CD8-positive, alpha-beta memory T cell (primary cell): Measurements from ENCODE around the gene HS3ST6. TPM values are rescaled to one million over a fixed set of nuclear protein-coding genes. Genes with fewer than 3 reads are reported as not detected.
"Not testable (repeated sequence)": the region's sequence is repeated elsewhere in the genome, so short reads cannot be mapped to it uniquely, and the experiment has no call there.

Experiments used
- CTCF ChIA-PET: fragments of 350-600 bp; sonication (Branson Sonifier 250); formaldehyde crosslinking; loops from one replicate; lab custom pipeline; 2021; ENCODE audit warnings: antibody characterized with exemption; lab: Charles Lee
- POLR2A ChIA-PET: fragments of 350-600 bp; sonication (Branson Sonifier 250); formaldehyde crosslinking; loops from one replicate; lab custom pipeline; 2021; ENCODE audit warnings: antibody characterized with exemption; lab: Charles Lee
- DNase-seq, 5 donors: peaks; one replicate each; pipeline versions ENCODE4 v3.0.0 to v3.0.0-alpha.2; 2020 to 2022; ENCODE audit warnings: mixed read lengths in 1 of 5
- H3K27ac ChIP-seq: one replicate; pipeline ENCODE4 v1.7.0; 2013; ENCODE audit warnings: low read depth, mild to moderate bottlenecking, low read length, moderate library complexity
- H3K27me3 ChIP-seq: 2 replicates; pipeline ENCODE4 v1.7.0; 2013; ENCODE audit warnings: low read length, mild to moderate bottlenecking; ENCODE audit not compliant: insufficient read depth, poor library complexity, severe bottlenecking
- H3K36me3 ChIP-seq: 2 replicates; pipeline ENCODE4 v1.7.0; 2013; ENCODE audit warnings: mild to moderate bottlenecking, low read length, moderate library complexity; ENCODE audit not compliant: insufficient read depth
- H3K4me1 ChIP-seq: 2 replicates; pipeline ENCODE4 v1.7.0; 2013; ENCODE audit warnings: mild to moderate bottlenecking, low read length, moderate library complexity; ENCODE audit not compliant: insufficient read depth
- H3K4me3 ChIP-seq: 2 replicates; pipeline ENCODE4 v1.7.0; 2013; ENCODE audit warnings: mild to moderate bottlenecking, low read length
- H3K9me3 ChIP-seq: 2 replicates; pipeline ENCODE4 v1.7.0; 2013; ENCODE audit warnings: mild to moderate bottlenecking, low read length
- H3K27ac Mint-ChIP-seq, 8 donors: one replicate each; pipeline ENCODE4 v1.8.0; 2020 to 2021; ENCODE audit warnings: mixed read lengths in 8 of 8, mild to moderate bottlenecking in 6 of 8, inconsistent platforms in 3 of 8, moderate library complexity in 3 of 8
- H3K27me3 Mint-ChIP-seq, 2 donors: one replicate each; pipeline ENCODE4 v1.8.0; 2020 to 2021; ENCODE audit warnings: mixed read lengths in 2 of 2, mild to moderate bottlenecking in 1 of 2, moderate library complexity in 1 of 2
- H3K36me3 Mint-ChIP-seq, 3 donors: one replicate each; pipeline ENCODE4 v1.8.0; 2020 to 2021; ENCODE audit warnings: mixed read lengths in 3 of 3, inconsistent platforms in 1 of 3, mild to moderate bottlenecking in 1 of 3
- H3K4me1 Mint-ChIP-seq, 3 donors: one replicate each; pipeline ENCODE4 v1.8.0; 2020 to 2021; ENCODE audit warnings: mixed read lengths in 3 of 3, inconsistent platforms in 1 of 3, mild to moderate bottlenecking in 1 of 3
- H3K4me3 Mint-ChIP-seq, 7 donors: one replicate each; pipeline ENCODE4 v1.8.0; 2020 to 2021; ENCODE audit warnings: mixed read lengths in 7 of 7, mild to moderate bottlenecking in 6 of 7, moderate library complexity in 4 of 7, inconsistent platforms in 2 of 7
- H3K9me3 Mint-ChIP-seq, 5 donors: one replicate each; pipeline ENCODE4 v1.8.0; 2020 to 2022; ENCODE audit warnings: mixed read lengths in 5 of 5, mild to moderate bottlenecking in 3 of 5, moderate library complexity in 2 of 5, inconsistent platforms in 1 of 5
- polyA plus RNA-seq: library from polyadenylated mRNA; unstranded; fragments of 300-500 nt; fragmentation: Illumina TruSeq; gene quantifications from one replicate; pipeline ENCODE4 v1.2.3, GENCODE V29; 2021
- total RNA-seq, 2 experiments: library from RNA; stranded (reverse); gene quantifications; one replicate each; pipeline ENCODE4 v1.2.3, GENCODE V29; 2021

HS3ST6 gene
- total and polyA plus RNA-seq, 3 experiments from 2014 or later: not detected

GRCh38 chr16:1962161-1963153 is 44.2 kb upstream of the HS3ST6 start:
- peaks cover 0 to 50% (median 8%) of the 10 kb centered on the region in 3 donors for H3K36me3 Mint-ChIP-seq
- H3K27ac Mint-ChIP-seq: peak overlapping the region; percentile 88 to 99 (median 96)
- CTCF ChIA-PET: not testable (repeated sequence)

GRCh38 chr16:1961651-1962067 is 43.4 kb upstream of the HS3ST6 start:
- Histone ChIP-seq H3K27ac (no peak overlapping the region), H3K4me3 (no peak overlapping the region), H3K9me3 (no peaks in the 10 kb centered on the region), H3K27me3 (no peaks in the 10 kb centered on the region), H3K36me3 (peaks cover 24% of the 10 kb centered on the region), H3K4me1 (peaks cover 56% of the 10 kb centered on the region)
- H3K27me3 Mint-ChIP-seq: peaks cover 0 to 1% of the 10 kb centered on the region in 2 donors
- H3K27ac Mint-ChIP-seq: peak overlapping the region in 7 of 8 donors; percentile 62 to 98 (median 87)
- CTCF ChIA-PET: interaction anchor here (1.2 kb wide), 1 partner anchor 179 kb away, joined by 4 read pairs; no protein-coding TSS in a partner anchor
- H3K9me3 Mint-ChIP-seq: no peaks in the 10 kb centered on the region
- H3K36me3 Mint-ChIP-seq: peaks cover 0 to 50% (median 8%) of the 10 kb centered on the region in 3 donors
- peaks cover 45 to 57% (median 50%) of the 10 kb centered on the region in 3 donors for H3K4me1 Mint-ChIP-seq
- H3K4me3 Mint-ChIP-seq: peak overlapping the region; percentile 33 to 94 (median 78)
- POLR2A ChIA-PET: interaction anchor here (1.7 to 2.7 kb wide), 3 partner anchors 10 to 193 kb away, joined by 6 to 17 read pairs (median 8); partner anchors contain the start of genes MSRB1, TBL3 and TRAF7
- no peak for DNase-seq

More at GRCh38 chr16:1962161-1963153, 44.2 kb upstream of the HS3ST6 start:
- peak overlapping the region; percentile 65 to 99 (median 94) for H3K4me3 Mint-ChIP-seq
- not testable (repeated sequence) for H3K27me3 ChIP-seq, H3K9me3 ChIP-seq, DNase-seq, H3K27me3 Mint-ChIP-seq, H3K4me3 ChIP-seq, H3K9me3 Mint-ChIP-seq
- Histone ChIP-seq H3K4me1 (peaks cover 56% of the 10 kb centered on the region), H3K36me3 (peaks cover 24% of the 10 kb centered on the region), H3K27ac (peak overlapping the region; percentile 31)
- H3K4me1 Mint-ChIP-seq: peaks cover 45 to 57% (median 50%) of the 10 kb centered on the region in 3 donors
- POLR2A ChIA-PET: interaction anchor here (1.4 to 3.2 kb wide), 3 partner anchors 9 to 29 kb away, joined by 3 to 35 read pairs (median 9); partner anchors contain the start of genes MSRB1 and TBL3

- Histone ChIP-seq H3K36me3 (peaks cover 24% of the 10 kb centered on the region), H3K4me3 (peak overlapping the region; percentile 78), H3K4me1 (peaks cover 55% of the 10 kb centered on the region), H3K27ac (peak overlapping the region; percentile 73), H3K9me3 (no peaks in the 10 kb centered on the region), H3K27me3 (no peaks in the 10 kb centered on the region)
- ChIA-PET POLR2A (interaction anchor here (0.6 to 2.7 kb wide), 6 partner anchors 9 to 194 kb away, joined by 3 to 17 read pairs (median 5); partner anchors contain the start of genes MSRB1, TBL3 and TRAF7), CTCF (interaction anchor here (0.6 to 1.4 kb wide), 5 partner anchors 10 to 237 kb away, joined by 3 to 5 read pairs (median 4); partner anchors contain the start of gene TBL3)
- Mint-ChIP-seq H3K27ac (peak overlapping the region; percentile 63 to 99 (median 91)), H3K36me3 (peaks cover 0 to 50% (median 8%) of the 10 kb centered on the region in 3 donors), H3K4me3 (peak overlapping the region; percentile 78 to 96 (median 89)), H3K4me1 (peaks cover 44 to 57% (median 50%) of the 10 kb centered on the region in 3 donors), H3K27me3 (peaks cover 0 to 1% of the 10 kb centered on the region in 2 donors), H3K9me3 (no peaks in the 10 kb centered on the region)
- no peak for DNase-seq
Observed at GRCh38 chr16:1960665-1961630, 42.7 kb upstream of the HS3ST6 start.

- CTCF ChIA-PET: interaction anchor here (0.8 to 2.6 kb wide), 6 partner anchors 9 to 44 kb away, joined by 3 to 7 read pairs (median 4); partner anchors contain the start of genes MSRB1 and TBL3
- H3K36me3 ChIP-seq: peaks cover 24% of the 10 kb centered on the region
- no peaks in the 10 kb centered on the region for H3K9me3 ChIP-seq
- peak; percentile 83 to 92 (median 87) for DNase-seq
- peaks cover 48% of the 10 kb centered on the region for H3K4me1 ChIP-seq
- peak within 1 kb of the TSS; percentile 78 to 96 (median 89) for H3K4me3 Mint-ChIP-seq
- no peaks in the 10 kb centered on the region for H3K9me3 Mint-ChIP-seq
- H3K36me3 Mint-ChIP-seq: peaks cover 0 to 42% (median 8%) of the 10 kb centered on the region in 3 donors
- H3K4me3 ChIP-seq: peak within 1 kb of the TSS; percentile 78
- POLR2A ChIA-PET: interaction anchor here (0.6 to 2.7 kb wide), 3 partner anchors 12 to 30 kb away, joined by 6 to 17 read pairs (median 6); partner anchors contain the start of genes MSRB1 and TBL3
- H3K27ac ChIP-seq: peak within 1 kb of the TSS; percentile 73
- no peaks in the 10 kb centered on the region for H3K27me3 ChIP-seq
- peaks cover 0 to 1% of the 10 kb centered on the region in 2 donors for H3K27me3 Mint-ChIP-seq
- peak within 1 kb of the TSS; percentile 68 to 99 (median 91) for H3K27ac Mint-ChIP-seq
- H3K4me1 Mint-ChIP-seq: peaks cover 38 to 49% (median 43%) of the 10 kb centered on the region in 3 donors
Observed at GRCh38 chr16:1959269-1960039, 41.2 kb upstream of the HS3ST6 start, which contains the start of gene NDUFB10. TSS of gene NDUFB10 (plus strand) at chr16:1959538. CDS start at chr16:1959625, 87 bp downstream.

- H3K36me3 ChIP-seq: peaks cover 22% of the 10 kb centered on the region
- peaks cover 44% of the 10 kb centered on the region for H3K4me1 ChIP-seq
- CTCF ChIA-PET: interaction anchor here (1.0 to 2.6 kb wide), 4 partner anchors 12 to 45 kb away, joined by 4 to 7 read pairs (median 6); partner anchors contain the start of genes MSRB1 and TBL3
- peak overlapping the region in 4 of 8 donors; percentile 68 to 98 (median 80) for H3K27ac Mint-ChIP-seq
- POLR2A ChIA-PET: interaction anchor here (0.8 kb wide), 1 partner anchor 13 kb away, joined by 4 read pairs; the partner anchor contains the start of gene TBL3
- no peaks in the 10 kb centered on the region for H3K9me3 Mint-ChIP-seq
- peak overlapping the region in 6 of 7 donors; percentile 78 to 91 (median 88) for H3K4me3 Mint-ChIP-seq
- no peaks in the 10 kb centered on the region for H3K27me3 ChIP-seq
- peaks cover 0 to 1% of the 10 kb centered on the region in 2 donors for H3K27me3 Mint-ChIP-seq
- peaks cover 34 to 44% (median 39%) of the 10 kb centered on the region in 3 donors for H3K4me1 Mint-ChIP-seq
- H3K36me3 Mint-ChIP-seq: peaks cover 0 to 37% (median 8%) of the 10 kb centered on the region in 3 donors
- H3K27ac ChIP-seq: peak overlapping the region; percentile 73
- H3K9me3 ChIP-seq: no peaks in the 10 kb centered on the region
- DNase-seq: no peak
- H3K4me3 ChIP-seq: peak overlapping the region; percentile 78
Observed at GRCh38 chr16:1958715-1959268, 40.6 kb upstream of the HS3ST6 start.

GRCh38 chr16:1958143-1958491 is 39.9 kb upstream of the HS3ST6 start:
- Mint-ChIP-seq H3K36me3 (peaks cover 0 to 30% (median 6%) of the 10 kb centered on the region in 3 donors), H3K4me1 (peaks cover 27 to 38% (median 32%) of the 10 kb centered on the region in 3 donors), H3K4me3 (peak overlapping the region in 1 of 7 donors; percentile 18)
- Histone ChIP-seq H3K4me1 (peaks cover 38% of the 10 kb centered on the region), H3K36me3 (peaks cover 18% of the 10 kb centered on the region)
- not testable (repeated sequence) for H3K27me3 Mint-ChIP-seq, DNase-seq, H3K9me3 Mint-ChIP-seq, H3K27ac Mint-ChIP-seq, H3K27ac ChIP-seq, H3K27me3 ChIP-seq, H3K9me3 ChIP-seq, H3K4me3 ChIP-seq
- POLR2A ChIA-PET: interaction anchor here (0.8 kb wide), 1 partner anchor 14 kb away, joined by 4 read pairs; the partner anchor contains the start of gene TBL3
- CTCF ChIA-PET: interaction anchor here (1.1 to 2.6 kb wide), 3 partner anchors 12 to 29 kb away, joined by 3 to 7 read pairs (median 6); partner anchors contain the start of gene MSRB1
